ENCODE measurements around the gene DUOXA1. TPM values are rescaled to one million over a fixed set of nuclear protein-coding genes. Genes with fewer than 3 reads are reported as not detected.
"Not testable (repeated sequence)": the region's sequence is repeated elsewhere in the genome, so short reads cannot be mapped to it uniquely, and the experiment has no call there.

Gene DUOXA1
- total RNA-seq, 2 donors from 2014 or later, result 17.6 to 38.8 TPM

DNA sequence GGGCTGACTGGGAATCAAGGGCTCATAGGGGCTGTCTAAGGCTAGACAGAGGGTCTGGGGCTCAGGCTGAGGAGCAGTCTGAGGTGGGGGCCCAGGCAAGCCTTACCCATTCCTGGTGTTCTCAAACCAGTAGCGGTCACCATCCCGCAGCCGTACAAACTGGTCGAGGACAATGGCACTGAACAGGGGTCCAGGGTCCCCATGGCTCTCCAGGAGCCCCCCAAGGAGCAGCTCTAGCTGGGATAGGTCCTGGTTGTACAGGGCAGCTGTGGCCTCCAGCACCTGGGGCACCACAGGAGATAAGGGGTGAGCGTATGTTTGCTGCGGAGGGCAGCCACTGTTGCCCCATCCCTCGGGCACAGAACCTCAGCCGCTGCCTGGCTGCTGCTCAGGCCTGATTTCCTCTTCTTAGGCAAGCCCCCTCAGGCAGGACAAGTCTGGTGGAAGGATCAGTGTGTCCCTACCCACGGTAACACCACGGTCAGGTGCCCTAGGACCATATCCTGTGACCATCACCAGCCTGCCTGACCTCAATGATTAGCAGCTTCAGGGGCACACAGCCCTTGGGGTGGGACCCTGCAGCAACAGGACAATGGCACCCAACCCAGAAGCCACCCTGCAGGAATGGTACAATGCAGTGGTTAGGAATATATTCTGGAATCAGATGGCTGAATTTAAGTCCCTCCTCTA, 21.6 kb downstream of the DUOXA1 start:
- no peak for TF ChIP-seq POLR2AphosphoS5 (IDR thresholded peaks at IDR 0.05)
- no peak for TF ChIP-seq CTCF (IDR thresholded peaks at IDR 0.05)
- no peak for TF ChIP-seq POLR2A (IDR thresholded peaks at IDR 0.05)
- no peak for DNase-seq (ENCODE audit: low spot score)
- peaks cover 21% of the 10 kb centered on the region for H3K27me3 ChIP-seq (replicated peaks; ENCODE audit: insufficient read depth)
- intact Hi-C loops (cut with DNase I), result no loop called here
- H3K9me3 ChIP-seq, result no peaks in the 10 kb centered on the region
- 96% methylated on average over 10 of the region's 10 CpGs for WGBS
- no peak overlapping the region for H3K4me3 ChIP-seq
- no peak overlapping the region for H3K27ac ChIP-seq
- H3K36me3 ChIP-seq, result no peaks in the 10 kb centered on the region
- peaks cover under 1% of the 10 kb centered on the region for H3K4me1 ChIP-seq (replicated peaks)

DNA sequence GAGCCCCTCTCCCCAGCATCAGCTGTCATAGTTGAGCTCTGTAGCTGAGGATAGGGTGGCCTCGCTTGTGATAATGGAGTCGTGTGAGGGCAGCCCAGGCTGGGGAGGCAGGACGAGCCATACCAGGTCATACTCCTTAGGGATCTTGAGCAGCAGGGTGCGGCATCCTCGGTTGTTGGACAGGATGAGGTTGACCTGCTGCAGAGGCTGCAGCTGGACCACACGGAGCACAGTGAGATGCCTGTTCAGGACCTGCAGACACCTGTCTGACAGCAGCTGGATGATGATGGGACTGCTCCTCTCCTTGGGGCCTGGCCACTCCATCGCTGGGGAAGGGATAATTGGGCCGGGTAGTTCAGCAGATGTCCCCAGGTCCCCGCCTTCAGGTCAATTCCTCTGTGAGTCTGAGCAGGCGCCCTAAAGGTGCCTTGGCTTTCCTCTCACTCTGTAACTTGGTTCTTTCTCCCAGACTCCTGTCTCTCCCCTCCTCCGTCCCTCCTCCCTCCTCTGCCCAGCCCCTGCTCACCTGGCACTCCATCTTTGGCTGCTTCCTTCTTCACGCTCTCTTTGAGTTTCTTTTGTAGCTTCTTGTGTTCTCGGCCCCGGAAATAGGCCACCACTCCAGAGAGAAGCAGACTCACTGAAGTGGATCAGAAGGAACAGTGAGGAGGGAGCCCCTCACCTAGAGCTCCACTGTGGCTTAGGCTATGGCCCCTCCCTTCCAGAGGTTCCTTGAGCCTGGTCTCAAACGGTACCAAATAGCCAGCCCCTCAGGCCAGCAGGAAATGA, 23.5 kb downstream of the DUOXA1 start:
- TF ChIP-seq POLR2AphosphoS5 (IDR thresholded peaks at IDR 0.05) (no peak), POLR2A (IDR thresholded peaks at IDR 0.05) (no peak), CTCF (IDR thresholded peaks at IDR 0.05) (no peak)
- 77% methylated on average over 15 of the region's 15 CpGs for WGBS
- Histone ChIP-seq H3K9me3 (no peaks in the 10 kb centered on the region), H3K36me3 (no peaks in the 10 kb centered on the region), H3K4me1 (replicated peaks) (no peaks in the 10 kb centered on the region), H3K4me3 (no peak overlapping the region), H3K27ac (no peak overlapping the region), H3K27me3 (replicated peaks; ENCODE audit: insufficient read depth) (peaks cover 6% of the 10 kb centered on the region)
- DNase-seq (ENCODE audit: low spot score), result no peak
- intact Hi-C loops (cut with DNase I), result no loop called here

- Histone ChIP-seq H3K9me3 (no peaks in the 10 kb centered on the region), H3K27ac (no peak overlapping the region), H3K4me1 (replicated peaks) (no peaks in the 10 kb centered on the region), H3K36me3 (no peaks in the 10 kb centered on the region), H3K27me3 (replicated peaks; ENCODE audit: insufficient read depth) (peaks cover 6% of the 10 kb centered on the region), H3K4me3 (no peak overlapping the region)
- WGBS, result 95% methylated on average over 11 of the region's 11 CpGs
- no peak for DNase-seq (ENCODE audit: low spot score)
- intact Hi-C loops (cut with DNase I), result no loop called here
- TF ChIP-seq POLR2A (IDR thresholded peaks at IDR 0.05) (no peak), CTCF (IDR thresholded peaks at IDR 0.05) (no peak), POLR2AphosphoS5 (IDR thresholded peaks at IDR 0.05) (no peak)
These were observed 24.1 kb downstream of the DUOXA1 start for GRCh38 chr15:45105586-45105985.

DNA sequence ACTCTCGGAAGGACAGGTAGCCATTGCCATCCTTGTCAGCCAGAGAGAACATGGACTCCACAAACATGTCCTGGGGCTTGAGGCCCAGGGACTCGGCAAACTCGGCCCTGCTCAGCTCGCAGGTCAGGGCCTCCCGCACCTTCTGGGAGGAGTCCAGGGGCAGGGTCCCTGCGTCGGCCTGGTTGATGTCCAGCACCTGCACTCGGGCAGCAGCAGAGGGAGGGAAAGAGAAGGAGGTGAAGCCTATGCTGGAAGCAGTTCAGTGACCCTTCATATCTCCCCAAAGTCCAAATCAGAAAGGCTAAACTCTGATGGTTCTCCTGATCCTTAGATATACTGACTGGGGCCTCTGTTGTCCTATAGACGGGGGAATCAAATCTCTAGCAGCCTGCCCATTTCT, 25.5 kb downstream of the DUOXA1 start:
- 97% methylated on average over 9 of the region's 9 CpGs for WGBS
- H3K4me3 ChIP-seq; DNase-seq (ENCODE audit: low spot score); intact Hi-C loops (cut with DNase I); H3K9me3 ChIP-seq; H3K36me3 ChIP-seq; H3K27ac ChIP-seq; H3K4me1 ChIP-seq (replicated peaks); H3K27me3 ChIP-seq (replicated peaks; ENCODE audit: insufficient read depth): not testable (repeated sequence)

DNA sequence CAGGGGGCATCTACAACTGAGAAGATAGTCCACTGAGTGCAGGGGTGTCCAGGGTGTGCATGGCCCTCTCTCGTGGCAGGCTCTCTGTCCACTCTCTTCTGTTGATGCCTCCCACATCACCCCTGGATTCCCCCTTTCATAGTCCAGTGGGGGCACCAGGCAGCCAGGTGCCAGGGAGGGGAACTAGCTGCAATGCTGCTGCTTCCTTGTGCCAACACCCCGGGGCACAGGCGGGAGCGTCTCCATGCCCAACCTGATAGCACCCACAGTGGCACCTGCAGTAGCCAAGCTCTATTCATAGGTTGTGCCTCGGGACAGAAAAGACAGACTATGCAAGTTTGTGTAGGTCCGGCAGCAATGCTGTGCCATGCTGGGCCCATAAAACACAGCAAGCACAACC, 27.5 kb downstream of the DUOXA1 start:
- Histone ChIP-seq H3K9me3 (no peaks in the 10 kb centered on the region), H3K27ac (no peak overlapping the region), H3K36me3 (no peaks in the 10 kb centered on the region), H3K27me3 (replicated peaks; ENCODE audit: insufficient read depth) (no peaks in the 10 kb centered on the region), H3K4me3 (no peak overlapping the region), H3K4me1 (replicated peaks) (no peaks in the 10 kb centered on the region)
- WGBS, result 84% methylated on average over 6 of the region's 6 CpGs
- TF ChIP-seq CTCF (IDR thresholded peaks at IDR 0.05) (no peak), POLR2AphosphoS5 (IDR thresholded peaks at IDR 0.05) (no peak), POLR2A (IDR thresholded peaks at IDR 0.05) (no peak)
- no peak for DNase-seq (ENCODE audit: low spot score)
- intact Hi-C loops (cut with DNase I), result no loop called here

Data from prostate gland (tissue), 2 donors.